IPS-18c (cell line): ENCODE results near the gene ATXN1.
"Not testable (repeated sequence)": the region's sequence is repeated elsewhere in the genome, so short reads cannot be mapped to it uniquely, and the experiment has no call there.

Experiments
- H3K4me3 ChIP-seq: 2 replicates; pipeline ENCODE4 v1.7.0; 2013; ENCODE audit warnings: low read depth, mild to moderate bottlenecking, low read length, moderate library complexity; ENCODE audit not compliant: insufficient read depth
- H3K9me3 ChIP-seq: one replicate; pipeline ENCODE4 v1.6.1; 2013; ENCODE audit warnings: mild to moderate bottlenecking, low read length, moderate library complexity; ENCODE audit not compliant: control insufficient read depth, insufficient read depth

ATXN1 gene

DNA sequence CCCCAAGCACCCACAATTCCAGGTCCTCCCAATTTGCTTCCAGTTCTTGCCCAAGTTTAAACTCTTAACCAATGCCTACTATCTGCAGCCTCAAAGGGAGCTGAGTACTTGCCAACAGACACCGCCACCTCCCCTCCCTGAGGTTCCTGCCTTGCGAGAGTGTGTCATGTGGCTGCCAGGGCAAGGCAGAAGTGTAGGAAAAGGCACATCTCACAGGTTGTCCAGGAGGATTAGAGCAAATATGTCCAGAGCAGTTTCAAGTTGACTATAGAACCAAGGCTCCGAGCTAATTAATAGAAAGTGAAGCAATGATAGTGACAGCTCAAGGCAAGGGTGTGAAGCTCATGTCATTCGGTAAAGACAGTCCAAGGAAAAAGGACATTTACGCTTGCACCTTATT lies 127.8 kb downstream of the ATXN1 start:
- Histone ChIP-seq H3K9me3 (no peaks in the 10 kb centered on the region), H3K4me3 (no peak overlapping the region)

DNA sequence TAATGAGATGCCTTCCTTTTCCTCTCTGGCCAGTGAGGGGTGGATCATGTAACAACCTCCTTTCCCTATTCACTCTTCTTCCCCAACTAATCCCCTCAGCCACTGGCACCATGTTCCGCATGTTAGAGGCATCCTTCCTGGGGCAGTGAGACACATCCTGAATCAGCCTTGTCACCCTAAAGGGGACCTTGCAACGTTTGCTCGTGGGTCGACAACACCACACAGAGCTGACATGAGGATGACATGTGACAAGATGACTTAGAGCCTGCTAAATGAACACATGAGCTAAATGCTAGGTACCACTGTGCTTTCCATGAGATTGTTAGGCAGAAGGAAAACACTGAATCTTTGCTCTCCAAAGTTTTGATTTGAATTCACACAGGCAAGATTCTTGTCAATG lies 129.2 kb downstream of the ATXN1 start:
- no peaks in the 10 kb centered on the region for H3K9me3 ChIP-seq
- H3K4me3 ChIP-seq = no peak overlapping the region

DNA sequence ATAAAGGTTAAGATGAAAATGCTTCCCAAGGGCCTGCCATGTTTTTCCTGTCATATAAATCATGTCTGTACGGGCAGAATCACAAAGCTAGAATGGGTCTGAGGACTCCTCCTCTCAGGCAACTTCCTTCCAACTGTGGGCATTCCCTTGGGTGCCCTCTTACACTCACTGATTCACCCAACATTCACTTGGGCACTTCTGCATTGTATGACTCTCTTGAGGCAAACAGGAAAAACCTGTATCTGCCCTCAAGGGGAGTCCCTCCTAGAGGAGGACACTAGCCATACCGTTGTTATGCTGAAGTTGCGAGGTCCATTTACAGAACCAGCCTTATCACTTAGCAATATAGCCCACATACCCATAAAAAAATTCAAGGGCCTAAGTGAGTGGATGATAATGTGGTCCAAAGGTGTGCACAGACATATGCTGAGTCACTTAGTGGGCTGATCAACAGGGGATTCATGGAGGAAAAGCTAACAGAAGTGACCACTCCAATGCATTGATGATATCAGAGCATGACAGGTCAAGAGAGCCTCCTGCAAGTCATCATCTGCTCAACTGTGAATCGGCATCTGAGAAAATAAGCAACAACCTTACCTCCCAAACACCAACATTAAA lies 131.1 kb downstream of the ATXN1 start:
- Histone ChIP-seq H3K9me3 (no peaks in the 10 kb centered on the region), H3K4me3 (no peak overlapping the region)

- not testable (repeated sequence) for H3K4me3 ChIP-seq, H3K9me3 ChIP-seq
Observed at GRCh38 chr6:16628580-16628979, 132.7 kb downstream of the ATXN1 start.

DNA sequence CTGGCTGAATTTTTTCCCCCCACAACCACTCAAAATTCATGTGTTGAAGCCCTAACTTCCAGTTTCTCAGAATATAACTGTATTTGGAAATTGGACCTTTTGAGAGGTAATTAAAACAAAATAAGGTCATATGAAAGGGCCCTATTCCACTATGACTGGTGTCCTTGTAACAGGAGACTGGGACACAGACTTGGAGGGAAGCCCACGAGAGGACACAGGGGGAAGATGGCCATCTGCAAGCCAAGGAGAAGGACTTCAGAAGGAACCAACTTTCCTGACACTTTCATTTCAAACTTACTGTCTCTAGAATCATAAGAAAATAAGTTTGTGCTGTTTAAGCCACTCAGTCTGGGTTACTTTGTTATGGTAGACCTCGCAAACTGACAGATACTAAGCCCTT lies 134.6 kb downstream of the ATXN1 start:
- Histone ChIP-seq H3K9me3 (no peaks in the 10 kb centered on the region), H3K4me3 (no peak overlapping the region)

DNA sequence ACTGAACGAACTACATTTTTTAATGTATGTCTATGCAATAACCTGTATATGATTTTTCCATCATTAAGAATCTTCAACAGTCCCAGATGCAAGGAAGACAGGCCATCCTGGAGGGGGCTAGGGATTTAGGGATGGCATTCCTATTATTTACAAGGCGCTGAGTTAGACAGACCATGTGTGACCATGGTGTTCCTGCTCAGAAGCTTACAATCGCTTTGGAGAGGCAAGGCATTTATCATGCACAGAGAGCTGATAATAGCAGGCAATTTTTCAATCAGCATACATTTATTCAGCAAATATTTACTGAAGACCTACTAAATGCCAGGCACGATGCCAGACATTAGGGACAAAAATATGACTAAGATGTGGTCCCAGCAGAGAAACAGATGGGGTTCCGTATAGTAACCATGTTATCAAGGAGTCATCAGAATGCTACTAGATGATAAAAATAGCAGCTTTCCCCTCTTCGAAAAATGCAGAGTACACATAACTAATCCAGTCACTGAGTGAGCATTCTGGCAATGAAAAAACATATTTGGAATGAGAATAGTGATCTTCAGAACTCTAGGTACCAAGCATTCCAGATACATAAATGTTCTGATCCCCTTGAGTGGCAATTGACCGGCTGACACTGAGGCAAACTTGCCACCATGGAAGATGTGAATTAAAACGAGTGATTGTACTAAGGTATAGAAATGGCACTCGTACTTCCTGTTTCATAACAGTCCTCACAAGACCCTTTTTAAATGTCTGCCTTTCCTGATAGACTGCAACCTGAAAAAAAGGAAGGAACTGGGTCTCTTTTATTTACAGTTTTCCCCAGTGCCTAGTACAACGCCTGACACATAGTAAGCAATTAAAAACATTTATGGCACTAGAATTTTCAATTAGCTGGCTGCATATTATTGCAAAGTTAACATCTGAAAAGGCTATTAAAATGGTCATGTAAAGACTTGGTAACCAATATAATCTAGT lies 135.7 kb downstream of the ATXN1 start:
- H3K9me3 ChIP-seq = no peaks in the 10 kb centered on the region
- no peak overlapping the region for H3K4me3 ChIP-seq

DNA sequence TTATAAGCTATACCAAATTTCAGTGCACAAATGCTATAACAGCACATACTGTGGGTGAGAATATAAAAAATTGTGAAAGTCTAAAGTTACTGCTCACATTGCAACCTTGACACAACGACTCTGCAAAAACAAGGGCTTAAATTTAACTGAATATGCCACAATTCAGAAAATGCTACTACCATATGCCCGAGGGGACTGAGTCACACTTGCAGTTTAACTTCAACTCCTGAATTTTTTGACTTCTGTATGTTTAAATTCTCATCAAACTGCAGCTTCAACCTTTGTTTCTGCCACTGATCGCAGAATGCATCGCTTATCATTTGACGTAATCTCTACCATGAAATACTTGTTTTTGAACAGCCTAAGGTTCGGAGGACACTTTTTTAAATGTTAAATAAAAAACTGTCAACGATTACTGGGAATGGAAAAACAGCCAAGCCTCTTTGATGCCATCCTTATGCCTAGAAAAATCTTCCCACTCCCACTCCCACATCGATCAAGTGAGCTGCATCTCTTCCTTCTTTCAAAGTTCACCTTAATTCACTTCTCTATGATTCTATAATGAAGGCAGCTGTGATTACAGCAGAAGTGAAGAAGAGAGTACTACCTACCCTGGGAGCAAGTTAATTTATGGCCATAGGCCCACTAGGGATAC lies 136.5 kb downstream of the ATXN1 start:
- no peaks in the 10 kb centered on the region for H3K9me3 ChIP-seq
- H3K4me3 ChIP-seq = no peak overlapping the region

GRCh38 chr6:16623731-16624130 lies 137.5 kb downstream of the ATXN1 start:
- no peaks in the 10 kb centered on the region for H3K9me3 ChIP-seq

DNA sequence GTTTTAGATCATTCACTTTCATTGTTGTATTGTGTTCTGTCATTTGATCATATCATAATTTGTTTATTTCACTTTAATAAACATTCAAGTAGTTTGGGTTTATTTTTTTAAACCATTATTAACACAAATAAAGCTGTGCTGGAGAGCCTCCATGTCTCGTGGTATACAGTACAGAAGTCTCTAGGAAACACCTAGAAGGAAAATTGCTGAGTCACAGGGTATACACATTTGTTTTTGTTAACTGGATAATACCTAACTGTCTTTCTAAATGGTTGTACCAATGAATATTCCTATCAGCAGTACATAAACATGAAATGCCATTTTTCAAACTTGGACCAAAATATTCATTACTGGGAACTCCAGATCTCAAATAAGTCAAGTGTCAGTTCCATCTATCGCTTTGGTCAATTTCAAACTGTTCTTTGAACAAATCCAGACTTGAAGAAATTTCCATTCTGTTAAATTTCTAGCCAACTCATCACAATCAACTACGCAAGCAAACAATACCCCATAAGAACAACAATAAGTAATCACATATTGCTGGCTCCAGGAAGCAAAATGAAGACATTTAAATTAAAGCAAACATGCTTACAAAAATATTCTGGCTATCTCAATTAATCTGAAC lies 138.1 kb downstream of the ATXN1 start:
- no peak overlapping the region for H3K4me3 ChIP-seq
- no peaks in the 10 kb centered on the region for H3K9me3 ChIP-seq

More at GRCh38 chr6:16623731-16624130, 137.5 kb downstream of the ATXN1 start:
- no peak overlapping the region for H3K4me3 ChIP-seq

DNA sequence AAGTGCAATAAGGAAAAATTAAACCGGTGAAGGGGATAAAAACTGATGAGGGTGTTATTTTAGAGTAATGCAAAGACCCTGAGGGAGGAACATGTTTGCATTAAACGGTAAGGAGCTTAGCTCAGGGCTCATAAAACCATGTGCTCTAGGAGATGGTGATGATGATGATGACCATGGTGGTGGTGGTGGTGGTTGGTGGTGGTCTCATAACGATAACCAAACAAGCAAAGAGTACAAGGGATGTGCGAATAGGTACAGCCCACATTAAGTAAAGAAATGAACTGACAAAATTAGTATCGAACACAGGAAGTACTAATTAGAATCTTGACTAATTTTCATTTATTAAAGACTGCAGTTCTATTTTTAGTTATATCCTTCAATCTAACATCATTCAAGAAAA lies 139.1 kb downstream of the ATXN1 start:
- Histone ChIP-seq H3K9me3 (no peaks in the 10 kb centered on the region), H3K4me3 (no peak overlapping the region)

DNA sequence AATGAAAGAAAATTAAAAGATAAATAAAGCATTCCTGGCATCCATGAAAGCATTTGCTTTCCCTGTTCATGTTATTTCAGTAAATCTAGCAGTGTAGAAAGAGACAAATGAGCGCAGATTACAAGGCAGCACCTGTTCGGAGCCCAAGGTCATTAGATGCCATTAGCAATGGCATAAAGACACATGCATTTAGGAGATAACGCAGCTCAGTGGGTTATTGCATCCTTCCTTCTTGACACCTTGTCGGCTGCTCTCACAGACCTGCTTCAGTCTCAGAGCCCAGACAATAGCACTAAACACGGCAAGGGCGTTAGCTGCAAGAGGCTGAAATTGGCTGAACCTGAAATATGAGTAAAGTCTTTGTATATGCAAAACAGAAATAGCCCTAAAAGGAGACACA lies 140.3 kb downstream of the ATXN1 start:
- no peak overlapping the region for H3K4me3 ChIP-seq
- no peaks in the 10 kb centered on the region for H3K9me3 ChIP-seq

- Histone ChIP-seq H3K9me3 (no peaks in the 10 kb centered on the region), H3K4me3 (no peak overlapping the region)
Observed at GRCh38 chr6:16619777-16620176, 141.5 kb downstream of the ATXN1 start.

DNA sequence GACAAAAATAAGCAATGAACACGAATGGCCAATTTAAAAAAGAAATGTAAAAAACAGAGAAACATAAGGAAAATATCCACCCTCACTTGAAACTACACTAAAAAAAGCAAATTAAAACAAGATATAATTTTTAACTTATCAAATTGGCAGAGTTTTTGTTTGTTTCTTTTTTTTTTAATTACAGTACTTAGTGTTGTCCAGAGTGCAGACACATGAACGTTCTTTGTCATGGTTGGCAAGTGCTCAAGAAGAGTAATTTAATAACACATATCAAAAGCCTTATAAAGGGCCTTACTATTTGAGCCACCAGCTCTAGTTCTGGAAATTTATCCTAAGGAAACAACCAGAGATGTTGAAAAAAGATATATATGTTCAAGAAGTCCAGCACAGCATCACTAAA lies 142.3 kb downstream of the ATXN1 start:
- Histone ChIP-seq H3K4me3 (no peak overlapping the region), H3K9me3 (no peaks in the 10 kb centered on the region)

- H3K4me3 ChIP-seq, H3K9me3 ChIP-seq: not testable (repeated sequence)
Observed at GRCh38 chr6:16615215-16615614, 146.0 kb downstream of the ATXN1 start.

DNA sequence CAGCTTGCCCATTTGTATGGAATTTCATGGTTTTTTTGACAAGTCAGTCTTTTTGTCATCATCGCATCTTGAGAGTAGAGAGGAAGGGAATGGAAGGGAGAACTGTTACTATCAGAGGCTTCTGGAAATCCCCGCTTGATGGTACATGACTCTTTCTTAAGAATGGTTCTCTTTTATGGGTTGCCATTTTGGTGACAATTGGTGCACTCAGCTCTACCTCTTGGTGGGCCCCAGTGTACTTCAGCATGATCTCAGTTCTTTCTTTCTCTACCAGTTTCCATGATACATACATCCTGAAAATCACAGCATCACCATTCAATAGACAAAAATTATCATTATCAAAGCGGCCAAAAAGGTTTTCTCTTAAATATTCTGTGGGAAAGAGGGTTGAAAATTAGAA lies 147.1 kb downstream of the ATXN1 start:
- not testable (repeated sequence) for H3K4me3 ChIP-seq, H3K9me3 ChIP-seq

GRCh38 chr6:16613504-16613903 lies 147.8 kb downstream of the ATXN1 start:
- not testable (repeated sequence) for H3K9me3 ChIP-seq, H3K4me3 ChIP-seq

DNA sequence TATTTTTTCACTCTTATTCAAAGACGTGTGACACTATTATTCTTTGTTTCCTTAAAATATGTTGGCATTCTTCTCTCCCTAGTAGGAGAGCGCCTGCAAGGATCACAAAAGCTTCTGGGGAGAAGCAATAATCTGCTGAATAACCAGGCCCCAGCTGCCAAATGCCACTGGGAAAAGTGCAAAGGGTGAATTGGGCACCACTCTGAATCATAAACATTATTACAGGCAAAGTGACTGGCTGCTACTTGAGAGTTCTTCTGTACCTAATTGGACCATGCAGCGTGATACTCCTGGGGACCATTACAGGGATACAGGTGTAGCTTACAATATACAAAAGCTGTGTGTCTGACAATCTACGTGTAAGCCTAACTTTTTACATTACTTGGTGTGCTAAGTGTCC lies 152.8 kb downstream of the ATXN1 start:
- H3K4me3 ChIP-seq = no peak overlapping the region

GRCh38 chr6:16602035-16602434 lies 159.2 kb downstream of the ATXN1 start:
- peaks cover 2% of the 10 kb centered on the region for H3K9me3 ChIP-seq
- H3K4me3 ChIP-seq = no peak overlapping the region

More for the DNA sequence above, 152.8 kb downstream of the ATXN1 start:
- no peaks in the 10 kb centered on the region for H3K9me3 ChIP-seq
